RWPE2 (cell line): ENCODE results near the gene GPC5.

Source experiments
- ATAC-seq: fragments of 200-7000 bp; cut with Tn5 transposase; 3 replicates; pipeline ENCODE4 v1.9.1; 2021; ENCODE audit warnings: low read depth
- DNase-seq: peaks from one replicate; pipeline ENCODE4 v3.0.0-alpha.2; 2020; ENCODE audit warnings: low spot score
- H3K27ac ChIP-seq: fragments of 450-650 bp; 2 replicates; pipeline ENCODE4 v1.5.1; 2017; ENCODE audit warnings: mild to moderate bottlenecking; ENCODE audit not compliant: poor library complexity, severe bottlenecking
- H3K27me3 ChIP-seq: fragments of 250-450 bp; sonication (Bioruptor Pico); 2 replicates; pipeline ENCODE4 v1.5.1; 2021; ENCODE audit warnings: mild to moderate bottlenecking, moderate library complexity; ENCODE audit not compliant: insufficient read depth, poor library complexity, severe bottlenecking
- H3K36me3 ChIP-seq: fragments of 250-450 bp; sonication (Bioruptor Pico); 2 replicates; pipeline ENCODE4 v1.5.1; 2020; ENCODE audit warnings: low read depth, mild to moderate bottlenecking, moderate library complexity
- H3K4me1 ChIP-seq: fragments of 250-450 bp; sonication (Bioruptor Pico); 2 replicates; pipeline ENCODE4 v1.5.1; 2021; ENCODE audit warnings: mild to moderate bottlenecking, moderate library complexity; ENCODE audit not compliant: insufficient read depth, poor library complexity, severe bottlenecking
- H3K4me3 ChIP-seq: fragments of 250-450 bp; sonication (Bioruptor Pico); 2 replicates; pipeline ENCODE4 v1.5.1; 2021; ENCODE audit warnings: mild to moderate bottlenecking, moderate library complexity; ENCODE audit not compliant: severe bottlenecking
- H3K9me3 ChIP-seq: fragments of 250-450 bp; sonication (Bioruptor Pico); 2 replicates; pipeline ENCODE4 v1.5.1; 2021; ENCODE audit warnings: mild to moderate bottlenecking, moderate library complexity; ENCODE audit not compliant: severe bottlenecking
- TF ChIP-seq, protein P1 (sequence below): fragments of 450-650 bp; IDR thresholded peaks from one replicate; pipeline ENCODE4 v1.5.1; 2017; ENCODE audit warnings: mild to moderate bottlenecking, moderate library complexity; ENCODE audit not compliant: poor library complexity, severe bottlenecking

The GPC5 gene

DNA sequence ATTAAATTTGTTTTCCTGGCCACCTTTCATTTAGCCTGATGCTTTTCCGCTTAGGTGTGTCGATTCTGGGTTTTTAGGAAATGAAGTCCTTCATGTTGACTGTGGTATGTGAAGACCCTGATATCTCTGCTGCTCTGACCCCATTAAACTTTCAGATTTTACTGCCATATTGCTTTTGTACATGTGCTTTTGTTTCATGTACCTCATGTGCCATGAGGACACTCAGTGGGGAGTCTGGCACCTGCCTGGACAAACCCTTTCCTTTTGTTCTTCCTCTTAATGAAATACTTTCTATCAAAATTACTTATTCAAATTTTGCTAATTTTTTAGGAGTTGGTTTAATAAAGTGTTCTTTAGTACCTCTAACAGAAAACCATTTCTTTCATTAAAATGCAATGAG lies 774.8 kb downstream of the GPC5 start:
- Histone ChIP-seq H3K27ac (no peak overlapping the region), H3K9me3 (no peaks in the 10 kb centered on the region), H3K36me3 (no peaks in the 10 kb centered on the region), H3K4me3 (no peak overlapping the region), H3K4me1 (no peaks in the 10 kb centered on the region), H3K27me3 (no peaks in the 10 kb centered on the region)
- DNase-seq = no peak
- no peak for ATAC-seq
- TF ChIP-seq, protein P1, sequence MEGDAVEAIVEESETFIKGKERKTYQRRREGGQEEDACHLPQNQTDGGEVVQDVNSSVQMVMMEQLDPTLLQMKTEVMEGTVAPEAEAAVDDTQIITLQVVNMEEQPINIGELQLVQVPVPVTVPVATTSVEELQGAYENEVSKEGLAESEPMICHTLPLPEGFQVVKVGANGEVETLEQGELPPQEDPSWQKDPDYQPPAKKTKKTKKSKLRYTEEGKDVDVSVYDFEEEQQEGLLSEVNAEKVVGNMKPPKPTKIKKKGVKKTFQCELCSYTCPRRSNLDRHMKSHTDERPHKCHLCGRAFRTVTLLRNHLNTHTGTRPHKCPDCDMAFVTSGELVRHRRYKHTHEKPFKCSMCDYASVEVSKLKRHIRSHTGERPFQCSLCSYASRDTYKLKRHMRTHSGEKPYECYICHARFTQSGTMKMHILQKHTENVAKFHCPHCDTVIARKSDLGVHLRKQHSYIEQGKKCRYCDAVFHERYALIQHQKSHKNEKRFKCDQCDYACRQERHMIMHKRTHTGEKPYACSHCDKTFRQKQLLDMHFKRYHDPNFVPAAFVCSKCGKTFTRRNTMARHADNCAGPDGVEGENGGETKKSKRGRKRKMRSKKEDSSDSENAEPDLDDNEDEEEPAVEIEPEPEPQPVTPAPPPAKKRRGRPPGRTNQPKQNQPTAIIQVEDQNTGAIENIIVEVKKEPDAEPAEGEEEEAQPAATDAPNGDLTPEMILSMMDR = no peak

DNA sequence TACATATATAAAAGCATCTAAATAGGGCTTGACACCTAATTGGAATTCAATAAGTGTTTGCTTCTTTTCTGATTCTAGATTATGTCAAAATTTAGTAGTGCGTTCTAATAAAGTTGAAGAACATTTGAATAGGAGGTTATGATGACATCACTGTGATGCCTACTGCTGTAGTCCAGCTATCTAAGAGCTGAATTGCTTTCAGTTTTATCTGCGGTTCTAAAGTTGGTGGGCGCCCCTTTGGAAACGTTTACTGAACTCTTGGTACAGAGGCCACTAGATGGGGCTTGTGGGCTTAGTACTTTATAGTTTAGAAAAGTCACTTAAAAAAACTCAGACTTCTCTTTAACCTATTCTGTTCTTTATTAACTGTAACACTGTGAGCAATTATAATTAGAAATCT lies 776.9 kb downstream of the GPC5 start:
- TF ChIP-seq, protein P1 = peak; percentile 51
- no peak for DNase-seq
- H3K4me3 ChIP-seq = no peak overlapping the region
- no peaks in the 10 kb centered on the region for H3K9me3 ChIP-seq
- no peaks in the 10 kb centered on the region for H3K4me1 ChIP-seq
- no peaks in the 10 kb centered on the region for H3K27me3 ChIP-seq
- no peaks in the 10 kb centered on the region for H3K36me3 ChIP-seq
- no peak overlapping the region for H3K27ac ChIP-seq
- ATAC-seq = peak; percentile 53; the same call in 2 of the 3 replicates

DNA sequence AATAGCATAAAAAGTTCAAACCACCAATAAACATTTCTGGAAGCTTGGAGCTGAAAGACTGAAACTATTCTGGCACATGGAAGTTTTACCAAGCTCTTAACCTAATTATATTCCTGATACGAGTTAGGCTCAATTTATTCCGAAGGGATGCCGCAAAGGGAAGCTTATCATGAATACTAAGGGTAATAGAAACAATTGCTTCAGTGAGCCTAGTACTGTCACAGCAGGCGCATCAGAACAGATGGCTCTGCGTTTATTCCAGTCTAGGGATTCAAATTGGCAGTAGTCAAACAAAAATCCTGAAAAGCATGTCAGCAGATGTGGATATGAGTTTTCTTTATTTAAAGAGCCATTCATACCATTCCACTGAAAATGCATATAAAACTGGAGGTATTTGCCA lies 779.5 kb downstream of the GPC5 start:
- Histone ChIP-seq H3K9me3 (no peaks in the 10 kb centered on the region), H3K4me1 (no peaks in the 10 kb centered on the region), H3K36me3 (no peaks in the 10 kb centered on the region), H3K4me3 (no peak overlapping the region), H3K27ac (no peak overlapping the region), H3K27me3 (no peaks in the 10 kb centered on the region)
- TF ChIP-seq, protein P1 = no peak
- no peak for ATAC-seq
- DNase-seq = no peak

DNA sequence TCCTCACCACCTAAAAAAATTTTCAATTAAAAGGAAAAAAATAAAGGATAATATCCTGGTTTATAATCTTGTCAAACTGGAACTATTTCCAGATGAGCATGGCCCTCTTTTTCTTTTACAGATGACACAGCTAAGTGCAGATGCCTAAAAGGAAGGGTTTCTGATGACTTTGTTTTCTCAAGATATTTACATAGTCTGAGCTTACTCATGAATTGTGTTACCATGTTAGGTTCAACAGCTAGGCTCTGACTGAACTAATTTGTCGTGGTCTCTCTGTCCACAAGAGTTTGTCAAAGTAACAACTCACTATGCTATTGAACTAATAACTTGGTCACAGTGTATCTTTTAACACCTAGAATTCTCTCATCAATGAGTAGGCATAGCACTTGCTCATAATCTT lies 780.8 kb downstream of the GPC5 start:
- no peak for ATAC-seq
- TF ChIP-seq, protein P1 = no peak
- Histone ChIP-seq H3K27ac (no peak overlapping the region), H3K27me3 (no peaks in the 10 kb centered on the region), H3K4me3 (no peak overlapping the region), H3K9me3 (no peaks in the 10 kb centered on the region), H3K4me1 (no peaks in the 10 kb centered on the region), H3K36me3 (no peaks in the 10 kb centered on the region)
- no peak for DNase-seq

DNA sequence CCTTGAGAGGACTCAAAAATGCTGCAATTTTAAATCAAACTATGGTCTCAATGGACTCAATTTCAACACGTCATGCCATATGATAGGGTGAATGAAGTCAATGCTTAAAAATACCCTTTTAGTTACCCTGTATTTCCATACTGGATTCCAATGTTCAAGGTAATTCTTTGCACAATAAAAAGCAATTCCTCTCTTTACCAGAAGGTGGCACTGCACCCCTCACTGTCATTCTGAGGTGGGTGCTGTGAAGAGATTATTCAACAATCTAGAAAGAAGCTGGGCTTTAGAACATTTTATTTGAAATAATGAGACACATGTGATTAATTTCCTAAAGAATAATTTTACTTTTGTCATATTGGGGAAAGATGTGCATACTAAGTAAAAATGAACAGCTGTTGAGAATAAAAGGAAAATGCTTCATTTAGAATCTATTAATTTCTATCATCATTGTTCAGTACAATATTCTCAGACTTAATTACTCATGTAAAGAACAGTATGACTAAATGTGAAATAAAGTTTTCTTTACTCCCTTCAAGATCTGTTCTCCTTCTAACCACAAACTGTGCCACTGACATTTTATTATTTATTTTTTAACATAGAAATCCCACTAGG lies 789.1 kb downstream of the GPC5 start:
- no peak overlapping the region for H3K27ac ChIP-seq
- H3K9me3 ChIP-seq = no peaks in the 10 kb centered on the region
- DNase-seq (no peak), ATAC-seq (0 out of 3 replicates have a peak, but pooled peaks have one; percentile 38)
- H3K4me3 ChIP-seq = no peak overlapping the region
- H3K27me3 ChIP-seq = no peaks in the 10 kb centered on the region
- no peaks in the 10 kb centered on the region for H3K36me3 ChIP-seq
- H3K4me1 ChIP-seq = no peaks in the 10 kb centered on the region
- TF ChIP-seq, protein P1 = peak; percentile 96
